ENCODE results near the gene FRS2.

DNA sequence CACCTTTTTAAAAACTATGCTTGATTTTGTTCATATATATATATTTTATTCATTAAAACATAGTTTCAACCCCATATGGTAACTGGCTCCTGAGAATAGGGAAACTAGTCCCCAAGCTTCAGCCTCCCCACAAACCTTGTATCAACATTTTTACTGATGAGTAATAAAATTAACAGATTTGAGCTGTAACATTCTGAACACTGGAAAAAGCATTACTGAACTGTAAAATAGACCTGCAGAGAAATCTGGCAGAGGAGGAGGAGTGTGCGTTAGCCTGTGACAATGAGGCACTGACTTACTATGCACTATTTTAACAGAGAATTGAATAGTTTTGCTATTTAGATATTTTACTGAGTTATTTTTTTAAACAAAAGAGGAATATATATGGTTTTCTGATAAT is 43.1 kb downstream of the FRS2 start:
- TF ChIP-seq POLR2A (IDR thresholded peaks at IDR 0.05; ENCODE audit: low read depth, low read length) (no peak), POLR2AphosphoS5 (IDR thresholded peaks at IDR 0.05; ENCODE audit: low read depth, low read length) (no peak), TAF1 (IDR thresholded peaks at IDR 0.05; ENCODE audit: borderline replicate concordance, low read depth, low read length) (no peak)

All from GM12892 (cell line).